Smooth muscle cell of the pulmonary artery (primary cell): ENCODE measurements around the gene SPAAR. TPM values are rescaled to one million over a fixed set of nuclear protein-coding genes. Genes with fewer than 3 reads are reported as not detected.

Source experiments
- total RNA-seq: library from RNA; depleted of rRNA; stranded (reverse); fragments of >200 nt; gene quantifications from 2 replicates; pipeline ENCODE4 v1.2.3, GENCODE V29; 2014

The SPAAR gene
- 0.13 and 0.26 TPM in 2 replicates for total RNA-seq

GRCh38 chr9:35909274-35909673 lies at the start of gene SPAAR:
SPAAR (plus strand) TSS chr9:35909490; CDS start chr9:35910464, 974 bp downstream.

GRCh38 chr9:35870351-35870923 lies 38.9 kb upstream of the SPAAR start, which contains the start of gene OR13J1:
OR13J1 (minus strand) TSS chr9:35870401; CDS start chr9:35870401, 0 bp downstream.

GRCh38 chr9:35905912-35906679 lies 3.2 kb upstream of the SPAAR start, which contains the start of gene HRCT1:
HRCT1 (plus strand) TSS chr9:35906202; CDS start chr9:35906288, 86 bp downstream.

DNA sequence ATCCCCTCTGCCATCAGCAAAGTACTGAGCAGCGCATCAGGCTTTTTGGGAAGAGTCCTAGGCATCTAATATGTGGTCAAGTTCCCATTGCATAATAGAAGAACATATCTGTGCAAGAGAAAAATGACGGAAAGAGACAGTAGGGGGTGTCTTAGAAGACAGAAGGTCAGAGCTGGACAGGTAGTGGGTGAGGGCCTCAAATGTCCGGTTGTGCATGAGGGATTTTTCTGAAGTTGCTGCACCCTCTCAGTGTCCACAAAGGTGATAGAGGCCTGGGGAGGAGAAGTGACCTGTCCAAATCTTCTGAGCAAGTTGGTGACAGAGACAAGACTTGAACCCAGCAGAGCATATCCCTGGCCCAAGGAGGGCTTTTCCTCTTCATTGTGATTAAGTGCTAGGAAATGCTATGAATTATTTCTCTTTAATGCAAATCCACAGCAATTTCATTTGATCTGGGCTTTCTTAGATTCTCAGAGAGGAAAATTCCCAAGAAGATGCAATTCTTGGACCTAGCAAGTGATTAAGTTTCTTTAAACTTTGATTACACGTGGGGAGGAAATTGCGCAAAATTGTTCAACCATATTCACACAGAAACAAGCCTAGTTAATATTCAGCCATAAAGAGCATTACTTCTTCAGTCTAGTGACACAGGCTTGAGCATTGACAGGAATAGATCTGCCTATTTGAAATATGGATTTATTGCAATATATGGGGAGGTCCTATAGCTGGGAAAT lies 49.0 kb downstream of the SPAAR start, which contains the start of gene OR2S2:
OR2S2 (minus strand) TSS at position 51 of the 734 bp plus-strand sequence. CDS start 56 bp downstream, outside the sequence.

Other genes with a start within 250 kb of the SPAAR start
- 0.26 and 0.83 TPM in 2 replicates for gene ARHGEF39, start 244.3 kb upstream of the SPAAR start, total RNA-seq
- gene CA9, start 235.6 kb upstream of the SPAAR start, total RNA-seq: 10.0 and 181 TPM in 2 replicates
- gene TPM2, start 219.6 kb upstream of the SPAAR start, total RNA-seq: 511 and 885 TPM in 2 replicates
- gene TLN1, start 177.3 kb upstream of the SPAAR start, total RNA-seq: 616 and 792 TPM in 2 replicates
- 62.6 and 72.7 TPM in 2 replicates for gene CREB3, start 176.8 kb upstream of the SPAAR start, total RNA-seq
- gene GBA2, start 160.3 kb upstream of the SPAAR start, total RNA-seq: 24.0 and 30.9 TPM in 2 replicates
- gene RGP1, start 160.2 kb upstream of the SPAAR start, total RNA-seq: 23.0 and 25.0 TPM in 2 replicates
- gene MSMP, start 155.2 kb upstream of the SPAAR start, total RNA-seq: 0.43 TPM in 1 of 2 replicates, not detected in the other
- 43.6 and 53.1 TPM in 2 replicates for gene NPR2, start 117.9 kb upstream of the SPAAR start, total RNA-seq
- 0.91 and 1.3 TPM in 2 replicates for gene SPAG8, start 97.2 kb upstream of the SPAAR start, total RNA-seq
- gene HINT2, start 94.4 kb upstream of the SPAAR start, total RNA-seq: 11.4 and 11.8 TPM in 2 replicates
- not detected in 2 replicates for gene FAM221B, start 80.8 kb upstream of the SPAAR start, total RNA-seq
- gene TMEM8B, start 80.3 kb upstream of the SPAAR start, total RNA-seq: 7.0 and 8.5 TPM in 2 replicates
- not detected in 2 replicates for gene OR13J1, start 39.1 kb upstream of the SPAAR start, total RNA-seq
- gene HRCT1, start 3.3 kb upstream of the SPAAR start, total RNA-seq: 0.39 and 0.59 TPM in 2 replicates
- gene OR2S2, start 48.7 kb downstream of the SPAAR start, total RNA-seq: not detected in 2 replicates
- 39.0 and 75.2 TPM in 2 replicates for gene RECK, start 127.4 kb downstream of the SPAAR start, total RNA-seq
- gene GLIPR2, start 227.2 kb downstream of the SPAAR start, total RNA-seq: 18.8 and 27.0 TPM in 2 replicates